Right lobe of liver (tissue), 6 donors: ENCODE results near the gene FHIP1A. TPM values are rescaled to one million over a fixed set of nuclear protein-coding genes. Genes with fewer than 3 reads are reported as not detected.
"Not testable (repeated sequence)": the region's sequence is repeated elsewhere in the genome, so short reads cannot be mapped to it uniquely, and the experiment has no call there.

Experiments
- ATAC-seq, 4 donors: fragments of 200-7000 bp; cut with Tn5 transposase; one replicate each; pipeline ENCODE4 v1.9.1; 2020; ENCODE audit warnings: mild to moderate bottlenecking in 4 of 4, moderate library complexity in 4 of 4
- DNase-seq, 3 donors: peaks; one replicate each; pipeline ENCODE4 v3.0.0-alpha.2; 2020
- H3K27ac ChIP-seq, 3 donors: fragments of 200-600 bp; one replicate each; pipeline ENCODE4 v1.8.0; 2022
- H3K27me3 ChIP-seq, 2 donors: fragments of 200-600 bp; one replicate each; pipeline ENCODE4 v1.8.0; 2022
- H3K36me3 ChIP-seq, 4 donors: fragments of 200-600 bp; sonication (generic) in 1 of 4; one replicate each; pipeline versions ENCODE4 v1.5.1 to v1.8.0; 2017 to 2022; ENCODE audit warnings: control low read depth in 1 of 4
- H3K4me1 ChIP-seq, 4 donors: fragments of 200-600 bp; sonication (generic) in 1 of 4; one replicate each; pipeline versions ENCODE4 v1.5.1 to v1.8.0; 2017 to 2022; ENCODE audit warnings: control low read depth in 1 of 4
- H3K4me3 ChIP-seq, 3 donors: fragments of 200-600 bp; one replicate each; pipeline ENCODE4 v1.8.0; 2022
- H3K9me3 ChIP-seq, 4 donors: fragments of 200-600 bp; sonication (generic) in 1 of 4; one replicate each; pipeline versions ENCODE4 v1.5.1 to v1.8.0; 2017 to 2022; ENCODE audit warnings: control low read depth in 1 of 4
- CTCF ChIP-seq, 4 donors: fragments of 200-600 bp in 3 of 4; fragments of 450-650 bp in 1 of 4; IDR thresholded peaks; one replicate each; pipeline versions ENCODE4 v1.5.1 to v1.8.0; 2016 to 2022; ENCODE audit warnings: antibody characterized with exemption in 4 of 4, mild to moderate bottlenecking in 2 of 4
- POLR2A ChIP-seq: fragments of 450-650 bp; IDR thresholded peaks from one replicate; pipeline ENCODE4 v1.6.1; 2017; ENCODE audit warnings: antibody characterized with exemption, mild to moderate bottlenecking
- WGBS: methylation state at CpG from one replicate; pipeline ENCODE4 v1.1.6; 2018; ENCODE audit warnings: low coverage, low lambda C conversion rate; ENCODE audit not compliant: insufficient coverage; ENCODE audit errors: missing lambda C conversion rate; 5-methylcytosine and 5-hydroxymethylcytosine counted together
- intact Hi-C, 2 donors: fragments of 100-400 bp; cut with DNase I; formaldehyde crosslinking; loops; one replicate each; pipeline versions ENCODE4 v1.11.2 to v1.14.1; 2022
- total RNA-seq, 6 experiments: library from RNA; depleted of rRNA in 2 of 6; stranded (reverse); fragments of >200 nt in 2 of 6; fragmentation: NEBNext Ultra II Directional in 3 of 6; extraction: Animal tissue kit (Norgen Biotek cat#: 25700) in 3 of 6; gene quantifications; one replicate each; pipeline versions ENCODE4 v1.1.0 to v1.2.4, GENCODE V29; 2016 to 2023
- donor health status: DM: no; HTN: yes; CAD: no.
- donor health status: DM: no; HTN: no; CAD: no.
- donor health status: DM: no; HTN: no; CAD: no.
- donor health status: DM: no; HTN: yes; CAD: no.
- donor health status: DM: no; HTN: yes; CAD: no.

The FHIP1A gene
- total RNA-seq, 6 experiments from 2014 or later, result 0.74 to 5.7 (median 3.2) TPM

- Histone ChIP-seq H3K4me3 (no peak overlapping the region), H3K36me3 (no peaks in the 10 kb centered on the region), H3K27ac (no peak overlapping the region), H3K4me1 (peaks cover 0 to 4% (median 0%) of the 10 kb centered on the region in 4 donors), H3K9me3 (no peaks in the 10 kb centered on the region), H3K27me3 (no peaks in the 10 kb centered on the region)
- DNase-seq, result peak; percentile 73 to 83 (median 77)
- intact Hi-C loops, result loop anchor here in 1 of 2 donors (10.0 kb wide), 1 partner anchor 248 kb away; no protein-coding TSS in a partner anchor
- WGBS, result 13% methylated on average over 9 of the region's 14 CpGs
- peak; percentile 100 for ATAC-seq
- TF ChIP-seq CTCF (IDR thresholded peaks at IDR 0.05), result peak; percentile 94 to 98 (median 96)
- TF ChIP-seq POLR2A, result no peak
These were observed 46.4 kb upstream of the FHIP1A start for GRCh38 chr4:151362404-151363164.

GRCh38 chr4:151376540-151376939 lies 32.4 kb upstream of the FHIP1A start:
- Histone ChIP-seq H3K27ac (no peak overlapping the region), H3K9me3 (no peaks in the 10 kb centered on the region), H3K36me3 (no peaks in the 10 kb centered on the region), H3K4me3 (no peak overlapping the region), H3K4me1 (no peaks in the 10 kb centered on the region), H3K27me3 (no peaks in the 10 kb centered on the region)
- no peak for ATAC-seq
- intact Hi-C loops, result no loop called here
- 47% methylated on average over 1 of the region's 1 CpG for WGBS
- no peak for TF ChIP-seq POLR2A
- no peak for TF ChIP-seq CTCF (IDR thresholded peaks at IDR 0.05)
- no peak for DNase-seq

GRCh38 chr4:151389311-151389710 lies 19.7 kb upstream of the FHIP1A start:
- no peak for ATAC-seq
- TF ChIP-seq CTCF (IDR thresholded peaks at IDR 0.05), result no peak
- no peak for TF ChIP-seq POLR2A

GRCh38 chr4:151389799-151390198 lies 19.2 kb upstream of the FHIP1A start:
- 89% methylated on average over 2 of the region's 2 CpGs for WGBS
- DNase-seq, H3K27me3 ChIP-seq, H3K9me3 ChIP-seq, H3K4me1 ChIP-seq, ATAC-seq, H3K27ac ChIP-seq, H3K36me3 ChIP-seq, H3K4me3 ChIP-seq, intact Hi-C loops: not testable (repeated sequence)

More at GRCh38 chr4:151389311-151389710, 19.7 kb upstream of the FHIP1A start:
- H3K4me1 ChIP-seq, result no peaks in the 10 kb centered on the region
- no peak for DNase-seq
- H3K4me3 ChIP-seq, result no peak overlapping the region
- H3K27ac ChIP-seq, result no peak overlapping the region
- H3K36me3 ChIP-seq, result no peaks in the 10 kb centered on the region
- WGBS, result 78% methylated on average over 2 of the region's 2 CpGs
- H3K27me3 ChIP-seq, result no peaks in the 10 kb centered on the region
- H3K9me3 ChIP-seq, result no peaks in the 10 kb centered on the region
- intact Hi-C loops, result no loop called here

GRCh38 chr4:151395873-151396272 lies 13.1 kb upstream of the FHIP1A start:
- no peaks in the 10 kb centered on the region for H3K9me3 ChIP-seq
- no peaks in the 10 kb centered on the region for H3K27me3 ChIP-seq
- H3K27ac ChIP-seq, result no peak overlapping the region
- intact Hi-C loops, result no loop called here
- TF ChIP-seq POLR2A (no peak), CTCF (IDR thresholded peaks at IDR 0.05) (no peak)
- H3K4me1 ChIP-seq, result no peaks in the 10 kb centered on the region
- H3K4me3 ChIP-seq, result no peak overlapping the region
- no peaks in the 10 kb centered on the region for H3K36me3 ChIP-seq
- DNase-seq (no peak), ATAC-seq (no peak)
